ENCODE results near the gene RGS3.

DNA sequence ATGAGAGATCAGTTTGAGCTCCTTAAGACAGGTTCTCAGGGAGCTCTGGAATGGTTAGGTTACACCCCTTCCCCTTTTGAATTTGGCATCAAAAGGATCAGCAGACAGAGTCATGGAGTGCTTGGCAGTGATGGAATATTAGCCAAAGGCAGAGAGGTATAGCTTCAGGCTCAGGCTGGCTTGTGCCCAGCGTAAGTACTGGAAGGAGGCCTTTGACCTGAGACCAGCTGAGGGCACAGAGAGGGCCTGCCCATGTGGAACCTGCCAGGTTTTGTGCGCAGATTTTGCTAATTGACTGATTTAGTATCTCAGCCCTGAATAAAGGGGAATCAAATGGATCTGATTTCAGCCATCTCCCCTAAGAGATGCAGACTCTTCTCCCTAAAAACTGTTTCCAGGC, 81.5 kb downstream of the RGS3 start:
- TF ChIP-seq CTCF (IDR thresholded peaks at IDR 0.05) (no peak), POLR2A (IDR thresholded peaks at IDR 0.05) (no peak)
